Measurements from ENCODE around the gene PTPN11. TPM values are rescaled to one million over a fixed set of nuclear protein-coding genes. Genes with fewer than 3 reads are reported as not detected.

The PTPN11 gene
- total and polyA plus RNA-seq, 5 experiments from 2014 or later, result 46.2 to 75.8 (median 70.2) TPM

DNA sequence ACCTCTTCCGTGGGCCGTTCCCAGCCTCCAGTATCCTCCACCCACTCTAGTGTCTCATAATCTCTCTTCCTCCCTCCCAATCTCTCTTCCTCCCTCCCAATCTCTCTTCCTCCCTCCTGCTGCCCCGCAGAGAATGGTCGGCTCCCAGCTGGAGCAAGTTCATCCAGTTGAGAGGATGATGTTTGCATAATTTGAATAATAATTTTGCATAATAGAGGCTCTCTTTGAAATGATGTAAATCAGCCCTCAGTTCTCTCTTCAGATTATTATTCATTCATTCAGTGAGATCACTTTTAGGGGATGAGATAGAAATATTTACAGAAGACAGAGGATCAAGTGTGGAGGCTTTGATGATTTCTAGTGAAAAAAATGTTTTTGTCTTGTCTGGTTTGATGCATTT, 125.0 kb downstream of the PTPN11 start:
- peaks cover 8 to 37% (median 16%) of the 10 kb centered on the region in 5 donors for H3K27me3 Mint-ChIP-seq
- no peaks in the 10 kb centered on the region for H3K4me1 Mint-ChIP-seq

DNA sequence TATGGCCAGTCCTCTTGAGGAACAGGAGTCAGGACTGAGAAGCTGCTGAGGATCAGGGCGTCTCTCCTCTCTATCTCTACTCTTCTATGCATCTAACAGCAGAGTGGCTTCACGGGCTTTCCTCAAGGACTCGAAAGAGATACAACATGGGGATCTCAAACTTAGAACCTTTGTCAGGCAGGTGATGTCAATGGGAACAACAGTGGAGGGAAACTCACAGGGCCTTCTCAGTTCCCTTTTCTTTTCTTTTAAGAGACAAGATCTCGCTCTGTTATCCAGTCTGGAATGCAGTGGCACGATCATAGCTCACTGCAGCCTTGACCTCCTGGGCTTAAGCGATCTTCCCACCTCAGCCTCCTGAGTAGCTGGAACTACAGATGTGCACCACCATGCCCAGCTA, 127.6 kb downstream of the PTPN11 start:
- Mint-ChIP-seq H3K4me3 (no peak overlapping the region), H3K9me3 (peaks cover 0 to 2% (median 0%) of the 10 kb centered on the region in 9 donors), H3K36me3 (no peaks in the 10 kb centered on the region), H3K4me1 (no peaks in the 10 kb centered on the region), H3K27me3 (peaks cover 11 to 46% (median 25%) of the 10 kb centered on the region in 5 donors), H3K27ac (no peak overlapping the region)
- POLR2A ChIA-PET, result no interaction called here
- ATAC-seq (no peak), DNase-seq (no peak)

More for the DNA sequence above, 125.0 kb downstream of the PTPN11 start:
- ATAC-seq (no peak), DNase-seq (no peak)
- POLR2A ChIA-PET, result no interaction called here
- Mint-ChIP-seq H3K36me3 (no peaks in the 10 kb centered on the region), H3K4me3 (no peak overlapping the region), H3K27ac (no peak overlapping the region), H3K9me3 (peaks cover 0 to 2% (median 0%) of the 10 kb centered on the region in 9 donors)

DNA sequence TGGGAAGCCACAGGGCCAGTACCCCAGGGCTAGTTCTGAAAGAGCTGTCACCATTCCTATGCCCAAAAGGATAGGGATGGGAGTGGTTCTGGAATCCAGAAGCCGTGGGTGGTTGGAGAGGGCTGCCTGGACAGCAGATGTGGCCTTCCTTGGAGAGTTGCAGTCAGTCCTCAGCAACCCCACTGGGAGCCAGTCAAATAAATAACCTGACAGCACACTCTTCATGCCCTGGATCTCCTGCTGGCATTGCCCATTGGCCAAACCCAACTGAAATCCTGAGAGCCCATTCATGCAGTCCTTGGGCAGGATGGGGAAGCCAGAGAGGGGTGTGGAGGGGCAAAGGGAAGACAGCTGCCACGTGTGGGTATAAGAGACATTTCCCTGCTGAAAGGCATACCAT, 128.2 kb downstream of the PTPN11 start:
- DNase-seq (no peak), ATAC-seq (no peak)
- H3K4me1 Mint-ChIP-seq, result no peaks in the 10 kb centered on the region
- H3K9me3 Mint-ChIP-seq, result peaks cover 0 to 2% (median 0%) of the 10 kb centered on the region in 9 donors
- peak overlapping the region in 1 of 10 donors; percentile 20 for H3K27ac Mint-ChIP-seq
- POLR2A ChIA-PET, result no interaction called here
- H3K36me3 Mint-ChIP-seq, result no peaks in the 10 kb centered on the region
- peaks cover 8 to 42% (median 21%) of the 10 kb centered on the region in 5 donors for H3K27me3 Mint-ChIP-seq
- no peak overlapping the region for H3K4me3 Mint-ChIP-seq

DNA sequence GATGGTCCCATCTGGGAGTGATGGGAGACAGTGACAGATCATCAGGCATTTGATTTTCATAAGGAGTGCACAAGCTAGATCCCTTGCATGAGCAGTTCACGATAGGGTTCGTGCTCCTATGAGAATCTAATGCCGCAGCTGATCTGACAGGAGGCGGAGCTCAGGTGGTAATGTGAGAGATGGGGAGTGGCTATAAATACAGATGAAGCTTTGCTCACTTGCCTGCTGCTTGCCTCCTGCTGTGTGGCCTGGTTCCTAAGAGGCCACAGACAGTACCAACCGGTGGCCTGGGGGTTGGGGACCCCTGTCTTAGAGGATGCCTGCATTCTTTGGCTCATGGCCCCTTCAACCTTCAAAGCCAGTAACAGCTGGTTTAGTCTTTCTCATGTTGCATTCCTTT, 130.3 kb downstream of the PTPN11 start:
- no peak overlapping the region for H3K4me3 Mint-ChIP-seq
- H3K27ac Mint-ChIP-seq, result peak overlapping the region in 1 of 10 donors; percentile 4
- peaks cover 0 to 12% (median 0%) of the 10 kb centered on the region in 3 donors for H3K36me3 Mint-ChIP-seq
- H3K27me3 Mint-ChIP-seq, result peaks cover 10 to 46% (median 27%) of the 10 kb centered on the region in 5 donors
- no peak for DNase-seq
- POLR2A ChIA-PET, result no interaction called here
- no peak for ATAC-seq
- peaks cover 0 to 14% (median 6%) of the 10 kb centered on the region in 9 donors for H3K9me3 Mint-ChIP-seq
- no peaks in the 10 kb centered on the region for H3K4me1 Mint-ChIP-seq

GRCh38 chr12:112551681-112552080, 132.9 kb downstream of the PTPN11 start:
- no peaks in the 10 kb centered on the region for H3K4me1 Mint-ChIP-seq
- no peak overlapping the region for H3K4me3 Mint-ChIP-seq
- POLR2A ChIA-PET, result no interaction called here
- ATAC-seq, result no peak
- H3K27ac Mint-ChIP-seq, result no peak overlapping the region
- peaks cover 0 to 14% (median 6%) of the 10 kb centered on the region in 9 donors for H3K9me3 Mint-ChIP-seq
- peaks cover 0 to 12% (median 0%) of the 10 kb centered on the region in 3 donors for H3K36me3 Mint-ChIP-seq
- peaks cover 16 to 45% (median 35%) of the 10 kb centered on the region in 5 donors for H3K27me3 Mint-ChIP-seq
- DNase-seq, result no peak

DNA sequence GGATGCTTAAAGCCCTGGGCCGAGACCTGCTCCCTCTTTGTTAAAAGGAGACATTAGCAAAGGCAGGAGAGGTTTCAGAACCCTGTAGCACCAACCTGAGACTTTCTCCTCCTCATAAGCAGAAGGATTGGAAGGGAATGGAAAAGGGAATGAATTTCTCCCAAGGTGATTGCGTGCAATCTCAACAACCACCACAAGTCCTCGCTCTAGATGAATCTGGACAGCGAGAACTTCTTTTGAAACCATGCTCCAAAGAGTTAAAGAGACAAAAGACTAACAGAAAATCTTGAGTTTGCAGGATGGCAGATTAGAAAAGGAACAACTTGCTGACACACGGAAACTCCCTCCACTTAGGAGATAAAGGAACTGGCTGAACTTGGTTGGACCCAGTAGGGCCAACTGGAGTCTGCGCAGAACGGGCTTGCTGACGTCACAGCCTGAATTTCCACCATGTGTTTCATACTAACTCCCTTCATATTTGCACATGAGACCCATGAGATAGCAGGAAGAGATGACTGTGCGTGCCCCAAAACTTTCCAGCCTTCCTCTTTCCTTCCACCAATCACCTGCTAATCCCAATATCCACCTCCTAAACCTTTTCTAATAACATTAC, 137.0 kb downstream of the PTPN11 start:
- Mint-ChIP-seq H3K4me1 (no peaks in the 10 kb centered on the region), H3K36me3 (peaks cover 0 to 12% (median 0%) of the 10 kb centered on the region in 3 donors), H3K27ac (no peak overlapping the region), H3K4me3 (no peak overlapping the region), H3K9me3 (peaks cover 0 to 14% (median 6%) of the 10 kb centered on the region in 9 donors), H3K27me3 (peaks cover 17 to 28% (median 21%) of the 10 kb centered on the region in 5 donors)
- POLR2A ChIA-PET, result no interaction called here
- no peak for ATAC-seq
- DNase-seq, result no peak

DNA sequence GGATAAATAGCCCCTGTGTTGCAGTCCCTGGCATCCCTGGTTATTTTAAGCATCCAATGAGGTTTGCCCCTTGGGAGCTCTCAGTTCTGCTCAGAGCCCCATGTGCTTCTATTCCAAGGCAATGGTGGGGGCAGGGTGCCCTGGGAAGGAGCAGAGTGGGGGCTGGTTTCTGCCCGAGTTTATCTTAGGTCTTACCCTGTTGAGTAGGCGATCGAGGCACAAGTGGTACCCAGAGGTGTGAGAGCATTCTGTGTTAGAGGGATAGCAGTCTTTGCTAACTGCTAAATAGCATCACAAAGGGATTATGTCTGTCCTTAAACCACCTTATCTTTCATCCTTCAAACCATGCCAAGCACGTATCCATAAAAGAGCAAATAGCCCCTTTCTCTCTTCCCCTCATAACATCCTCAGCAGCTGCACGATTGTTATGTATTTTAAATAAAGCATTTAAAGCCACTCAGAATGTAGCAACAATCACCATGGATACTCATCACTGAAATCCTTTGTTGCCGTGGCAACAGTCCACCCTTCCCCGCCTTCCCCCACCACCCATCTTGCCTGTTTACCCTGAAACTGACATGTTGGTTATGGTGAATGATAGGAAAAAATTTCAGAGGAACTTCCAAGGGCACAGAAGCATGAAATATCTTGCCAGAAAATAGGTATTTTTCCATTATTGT, 139.3 kb downstream of the PTPN11 start:
- H3K27me3 Mint-ChIP-seq, result peaks cover 18 to 23% (median 19%) of the 10 kb centered on the region in 5 donors
- DNase-seq (no peak), ATAC-seq (no peak)
- H3K9me3 Mint-ChIP-seq, result peaks cover 0 to 7% (median 4%) of the 10 kb centered on the region in 9 donors
- H3K4me1 Mint-ChIP-seq, result no peaks in the 10 kb centered on the region
- no peak overlapping the region for H3K4me3 Mint-ChIP-seq
- POLR2A ChIA-PET, result no interaction called here
- H3K36me3 Mint-ChIP-seq, result peaks cover 0 to 8% (median 0%) of the 10 kb centered on the region in 3 donors
- H3K27ac Mint-ChIP-seq, result no peak overlapping the region

Other genes with a start within 250 kb of the PTPN11 start
- gene HECTD4, start 36.5 kb upstream of the PTPN11 start, total RNA-seq, result 10 to 100 TPM; 47.6 to 60.1 TPM
- gene HECTD4, start 36.5 kb upstream of the PTPN11 start, polyA plus RNA-seq, result 1 to 10 TPM; 1.8 to 4.5 (median 2.5) TPM
- 1,000 to 10,000 TPM; 1,499 to 1,523 TPM for gene RPL6, start 9.3 kb upstream of the PTPN11 start, total RNA-seq
- 100 to 1,000 TPM; 646 to 758 (median 720) TPM for gene RPL6, start 9.3 kb upstream of the PTPN11 start, polyA plus RNA-seq

Data from naive thymus-derived CD8-positive, alpha-beta T cell (primary cell).